ENCODE data around the gene THSD7A. TPM values are rescaled to one million over a fixed set of nuclear protein-coding genes. Genes with fewer than 3 reads are reported as not detected.

Gene THSD7A
- total and polyA plus RNA-seq, 2 of the 8 experiments (the other 6 are each of a cell fraction or from before 2014, with no cell fraction given), result 0.44 to 1.2 TPM

- H3K27ac ChIP-seq (ENCODE audit: low read depth, low read length), result no peak overlapping the region
- no peaks in the 10 kb centered on the region for H3K27me3 ChIP-seq (replicated peaks in 1 of 4; ENCODE audit: control insufficient read depth in 3 of 4, extremely low read depth in 1 of 4, insufficient read depth in 3 of 4, low read length in 3 of 4)
- no peak overlapping the region for H2BK20ac ChIP-seq (ENCODE audit: low read length)
- DNase-seq (ENCODE audit: low read depth in 1 of 2, low spot score in 2 of 2), result no peak
- no peak overlapping the region for H3K14ac ChIP-seq (ENCODE audit: insufficient read length)
- H3K4me2 ChIP-seq (ENCODE audit: insufficient read depth in 1 of 2, low read depth in 2 of 2, low read length in 2 of 2), result no peak overlapping the region
- H2BK120ac ChIP-seq (replicated peaks; ENCODE audit: low read depth, low read length), result no peak overlapping the region
- H3K4ac ChIP-seq (replicated peaks; ENCODE audit: insufficient read length, low read depth, low read length), result no peak overlapping the region
- H3K18ac ChIP-seq (ENCODE audit: extremely low read depth, low read length), result no peak overlapping the region
- H3K9ac ChIP-seq (replicated peaks in 1 of 4; ENCODE audit: extremely low read depth in 1 of 4, low read depth in 3 of 4, low read length in 3 of 4), result no peak overlapping the region
- H4K8ac ChIP-seq (ENCODE audit: extremely low read depth, insufficient read depth, low read length), result no peak overlapping the region
- no peak overlapping the region for H2AFZ ChIP-seq (ENCODE audit: low read length)
- no peaks in the 10 kb centered on the region for H3K4me1 ChIP-seq (replicated peaks in 1 of 4; ENCODE audit: control insufficient read depth in 3 of 4, insufficient read depth in 4 of 4, low read length in 3 of 4)
- no peaks in the 10 kb centered on the region for H4K20me1 ChIP-seq (replicated peaks in 1 of 2; ENCODE audit: control insufficient read depth in 1 of 2, insufficient read depth in 2 of 2, low read length in 2 of 2)
- H2BK5ac ChIP-seq (ENCODE audit: low read depth, low read length), result no peak overlapping the region
- H3K9me3 ChIP-seq (ENCODE audit: insufficient read depth in 2 of 2, low read depth in 1 of 2, low read length in 1 of 2), result no peaks in the 10 kb centered on the region
- H4K5ac ChIP-seq (ENCODE audit: insufficient read length, low read depth, low read length), result no peak overlapping the region
- 85% methylated on average over 3 of the region's 3 CpGs; no CpG with 5 or more reads in 1 of the 2 experiments for whole genome bisulfite sequencing, 2 experiments (ENCODE audit: extremely low coverage in 1 of 2, insufficient coverage in 1 of 2, insufficient read length in 1 of 2, insufficient replicate concordance in 2 of 2, low coverage in 1 of 2, low lambda C conversion rate in 2 of 2, missing lambda C conversion rate in 1 of 2)
- no peak overlapping the region for H2AK5ac ChIP-seq (ENCODE audit: low read depth, low read length)
- no peak overlapping the region for H2BK12ac ChIP-seq (ENCODE audit: low read depth, low read length)
- H3K36me3 ChIP-seq (ENCODE audit: control insufficient read depth in 2 of 4, insufficient read depth in 4 of 4, low read length in 3 of 4), result no peaks in the 10 kb centered on the region
- H3K79me1 ChIP-seq (ENCODE audit: low read depth, low read length), result no peaks in the 10 kb centered on the region
- ChIA-PET POLR2A (ENCODE audit: partially characterized antibody) (no interaction called here), CTCF (ENCODE audit: partially characterized antibody) (interaction anchor here (0.7 to 0.9 kb wide), 2 partner anchors 12 to 299 kb away, joined by 3 read pairs; no protein-coding TSS in a partner anchor)
- FAIRE-seq, result no peak
- no peak overlapping the region for H3K56ac ChIP-seq (replicated peaks; ENCODE audit: insufficient read length, low read depth, low read length)
- H3K23me2 ChIP-seq (ENCODE audit: low read depth, low read length), result no peaks in the 10 kb centered on the region
- no peaks in the 10 kb centered on the region for H3K79me2 ChIP-seq (ENCODE audit: control insufficient read depth in 1 of 2, insufficient read depth in 2 of 2, low read length in 2 of 2)
- no peak overlapping the region for H3K4me3 ChIP-seq (ENCODE audit: extremely low read depth in 1 of 4, insufficient read depth in 2 of 4, low read depth in 3 of 4, low read length in 4 of 4)
- H3K23ac ChIP-seq (ENCODE audit: insufficient read length), result no peak overlapping the region
- H4K91ac ChIP-seq (replicated peaks; ENCODE audit: insufficient read length, low read length), result no peak overlapping the region
- H2BK15ac ChIP-seq (ENCODE audit: low read length), result no peak overlapping the region
- TF ChIP-seq RBBP5 (IDR thresholded peaks at IDR 0.05; ENCODE audit: borderline replicate concordance, low read depth, low read length), result no peak
- TF ChIP-seq CBX8 (IDR thresholded peaks at IDR 0.05; ENCODE audit: borderline replicate concordance, low read depth, low read length), result no peak
- no peak for TF ChIP-seq MAFK (IDR thresholded peaks at IDR 0.05; ENCODE audit: low read depth, low read length)
- TF ChIP-seq TAF1 (IDR thresholded peaks at IDR 0.05; ENCODE audit: low read depth, low read length), result no peak
- TF ChIP-seq E2F6 (IDR thresholded peaks at IDR 0.05), result no peak
- TF ChIP-seq ZNF274 (IDR thresholded peaks at IDR 0.05; ENCODE audit: borderline replicate concordance, extremely low read depth, low read length), result no peak
- TF ChIP-seq JUN (IDR thresholded peaks at IDR 0.05; ENCODE audit: low read depth, low read length), result no peak
- TF ChIP-seq YY1 (IDR thresholded peaks at IDR 0.05; ENCODE audit: low read depth, low read length), result no peak
- TF ChIP-seq EP300 (IDR thresholded peaks at IDR 0.05; ENCODE audit: borderline replicate concordance in 1 of 2, low read depth in 2 of 2, low read length in 2 of 2), result no peak
- no peak for TF ChIP-seq ASH2L (IDR thresholded peaks at IDR 0.05; ENCODE audit: low read length)
- TF ChIP-seq POLR2A (IDR thresholded peaks at IDR 0.05; ENCODE audit: control extremely low read depth in 1 of 2, low read depth in 2 of 2, low read length in 2 of 2), result no peak
- TF ChIP-seq RAD21 (IDR thresholded peaks at IDR 0.05 in 1 of 2, conservative IDR thresholded peaks at IDR 0.05 in 1 of 2; ENCODE audit: low read depth in 2 of 2, low read length in 2 of 2), result no peak
- TF ChIP-seq KDM4A (IDR thresholded peaks at IDR 0.05; ENCODE audit: low read depth, low read length, severe bottlenecking), result no peak
- TF ChIP-seq GABPA (IDR thresholded peaks at IDR 0.05; ENCODE audit: borderline replicate concordance, insufficient read depth, low read length), result no peak
Observed at GRCh38 chr7:11449316-11449715, 382.7 kb downstream of the THSD7A start.

Data from H1 (cell line).